B cell (primary cell): ENCODE results near the gene BTBD1. TPM values are rescaled to one million over a fixed set of nuclear protein-coding genes. Genes with fewer than 3 reads are reported as not detected.

Source experiments
- ATAC-seq: fragments of 200-7000 bp; cut with Tn5 transposase; one replicate; pipeline ENCODE4 v1.10.0; 2021; ENCODE audit warnings: low read depth, mild to moderate bottlenecking, moderate number of reproducible peaks, moderate library complexity
- CTCF ChIA-PET: fragments of 350-600 bp; sonication (Branson Sonifier 250); formaldehyde crosslinking; loops from one replicate; lab custom pipeline; 2021; ENCODE audit warnings: antibody characterized with exemption, inconsistent platforms; lab: Charles Lee
- POLR2A ChIA-PET: fragments of 350-600 bp; sonication (Branson Sonifier 250); formaldehyde crosslinking; loops from one replicate; lab custom pipeline; 2021; ENCODE audit warnings: antibody characterized with exemption; lab: Charles Lee
- DNase-seq: peaks from one replicate; pipeline ENCODE4 v3.0.0; 2013
- H2AFZ ChIP-seq: 2 replicates; pipeline ENCODE4 v1.6.1; 2012; ENCODE audit warnings: mild to moderate bottlenecking, low read depth, low read length; ENCODE audit not compliant: insufficient read depth, poor library complexity, severe bottlenecking
- H3K27ac ChIP-seq, 2 donors: 1 replicate in 1 of 2; 2 replicates in 1 of 2; pipeline ENCODE4 v1.5.1; 2012 to 2013; ENCODE audit warnings: low read length in 2 of 2, mild to moderate bottlenecking in 2 of 2, moderate library complexity in 1 of 2
- H3K27me3 ChIP-seq, 4 experiments: fragments of 200-600 bp in 1 of 4; sonication (generic) in 1 of 4; replicated peaks in 1 of 4; 1 replicate in 2 of 4; 2 replicates in 2 of 4; pipeline versions ENCODE4 v1.6.1 to v1.7.0; 2013 to 2016; ENCODE audit warnings: low read length in 3 of 4, mild to moderate bottlenecking in 2 of 4, mixed read lengths in 1 of 4, moderate library complexity in 1 of 4; ENCODE audit not compliant: insufficient read depth in 4 of 4, control insufficient read depth in 3 of 4; ENCODE audit errors: control extremely low read depth in 1 of 4
- H3K36me3 ChIP-seq, 2 experiments: replicated peaks in 1 of 2; 1 replicate in 1 of 2; 2 replicates in 1 of 2; pipeline versions ENCODE4 v1.6.1 to v1.7.1; 2013; ENCODE audit warnings: low read length in 1 of 2; ENCODE audit not compliant: insufficient read depth in 2 of 2, control insufficient read depth in 1 of 2; ENCODE audit errors: control extremely low read depth in 1 of 2, extremely low read depth in 1 of 2
- H3K4me1 ChIP-seq, 2 donors: fragments of 200-600 bp in 1 of 2; sonication (generic) in 1 of 2; 1 replicate in 1 of 2; 2 replicates in 1 of 2; pipeline versions ENCODE4 v1.5.1 to v1.6.1; 2013 to 2017; ENCODE audit warnings: low read length in 2 of 2; ENCODE audit not compliant: control insufficient read depth in 2 of 2, insufficient read depth in 2 of 2
- H3K4me2 ChIP-seq: replicated peaks from 2 replicates; pipeline ENCODE3; 2012; ENCODE audit warnings: mild to moderate bottlenecking, low read depth, low read length; ENCODE audit not compliant: poor library complexity, severe bottlenecking
- H3K4me3 ChIP-seq, 5 experiments: fragments of 200-600 bp in 1 of 5; sonication (generic) in 1 of 5; 1 replicate in 3 of 5; 2 replicates in 2 of 5; pipeline versions ENCODE4 v1.5.1 to v1.7.0; 2011 to 2016; ENCODE audit warnings: low read length in 4 of 5, mild to moderate bottlenecking in 4 of 5, low read depth in 2 of 5, control low read depth in 1 of 5, moderate library complexity in 1 of 5; ENCODE audit not compliant: insufficient read depth in 1 of 5; ENCODE audit errors: control extremely low read depth in 1 of 5, extremely low read depth in 1 of 5
- H3K79me2 ChIP-seq: fragments of 200-600 bp; sonication (generic); one replicate; pipeline ENCODE4 v1.6.0; 2016; ENCODE audit warnings: low read length; ENCODE audit not compliant: control insufficient read depth, insufficient read depth
- H3K9ac ChIP-seq: fragments of 200-600 bp; sonication (generic); 2 replicates; pipeline ENCODE4 v1.6.1; 2017; ENCODE audit warnings: mild to moderate bottlenecking, low read length, moderate library complexity
- H3K9me3 ChIP-seq, 3 donors: one replicate each; pipeline versions ENCODE4 v1.6.1 to v1.7.1; 2013; ENCODE audit warnings: low read length in 2 of 3; ENCODE audit not compliant: control insufficient read depth in 2 of 3, insufficient read depth in 1 of 3; ENCODE audit errors: control extremely low read depth in 1 of 3
- H4K20me1 ChIP-seq: 2 replicates; pipeline ENCODE4 v1.6.0; 2012; ENCODE audit warnings: mild to moderate bottlenecking, low read length; ENCODE audit not compliant: insufficient read depth, control insufficient read depth, poor library complexity, severe bottlenecking
- H3K27ac Mint-ChIP-seq: one replicate; pipeline ENCODE4 v1.8.0; 2021; ENCODE audit warnings: mixed read lengths
- H3K27me3 Mint-ChIP-seq: one replicate; pipeline ENCODE4 v1.8.0; 2021; ENCODE audit warnings: mixed read lengths
- H3K4me1 Mint-ChIP-seq: one replicate; pipeline ENCODE4 v1.8.0; 2021; ENCODE audit warnings: mixed read lengths
- H3K4me3 Mint-ChIP-seq: one replicate; pipeline ENCODE4 v1.8.0; 2021; ENCODE audit warnings: mixed read lengths
- H3K9me3 Mint-ChIP-seq: one replicate; pipeline ENCODE4 v1.8.0; 2022; ENCODE audit warnings: mixed read lengths; ENCODE audit not compliant: insufficient read depth
- CTCF ChIP-seq: fragments of 200-600 bp; IDR thresholded peaks from one replicate; pipeline ENCODE4 v1.8.0; 2022; ENCODE audit warnings: antibody characterized with exemption, mild to moderate bottlenecking
- EZH2 ChIP-seq: IDR thresholded peaks from 2 replicates; pipeline ENCODE4 v1.6.1; 2012; ENCODE audit warnings: borderline replicate concordance, low read depth, mild to moderate bottlenecking, moderate library complexity, low read length; ENCODE audit not compliant: insufficient read depth, poor library complexity, severe bottlenecking
- WGBS: methylation state at CpG from one replicate; pipeline ENCODE4 v1.1.5; 2013; ENCODE audit warnings: missing lambda C conversion rate; ENCODE audit not compliant: insufficient coverage; 5-methylcytosine and 5-hydroxymethylcytosine counted together
- intact Hi-C: fragments of 100-400 bp; cut with micrococcal nuclease; formaldehyde crosslinking; loops from one replicate; pipeline ENCODE4 v1.10.0; 2022
- polyA plus RNA-seq: library from polyadenylated mRNA; depleted of rRNA; stranded (reverse); fragments of >200 nt; gene quantifications from 2 replicates; pipeline ENCODE4 v1.2.3, GENCODE V29; 2012
- total RNA-seq, 2 donors: library from RNA; stranded (reverse); fragments of 120-200 nt in 1 of 2; gene quantifications; 1 replicate in 1 of 2; 2 replicates in 1 of 2; pipeline versions ENCODE4 v1.2.3 to v1.2.4, GENCODE V29; 2013 to 2022

The BTBD1 gene
- total and polyA plus RNA-seq, 2 donors (not counting 1 experiment from before 2014, with no cell fraction given), result 20.7 to 47.5 TPM

GRCh38 chr15:83061680-83062079, 5.4 kb downstream of the BTBD1 start:
- ATAC-seq (no peak), DNase-seq (no peak)
- H3K4me3 ChIP-seq, result no peak overlapping the region
- H3K79me2 ChIP-seq, result peaks cover 99% of the 10 kb centered on the region
- peaks cover 42 to 48% of the 10 kb centered on the region in 2 donors for H3K4me1 ChIP-seq
- no peaks in the 10 kb centered on the region for H3K9me3 Mint-ChIP-seq
- no peak overlapping the region for H3K27ac Mint-ChIP-seq
- no peak overlapping the region for H2AFZ ChIP-seq
- H3K4me2 ChIP-seq, result peak overlapping the region; percentile 90
- intact Hi-C loops, result no loop called here
- H3K27me3 ChIP-seq, result no peaks in the 10 kb centered on the region
- H3K4me3 Mint-ChIP-seq, result no peak overlapping the region
- H3K9ac ChIP-seq, result no peak overlapping the region
- peaks cover 14% of the 10 kb centered on the region for H3K4me1 Mint-ChIP-seq
- H3K27ac ChIP-seq, result peak overlapping the region in 1 of 2 donors; percentile 84
- no peaks in the 10 kb centered on the region for H3K9me3 ChIP-seq
- no peaks in the 10 kb centered on the region for H3K27me3 Mint-ChIP-seq
- no CpG with 5 or more reads among the region's 2 CpGs for WGBS
- ChIA-PET POLR2A (no interaction called here), CTCF (interaction anchor here (1.0 kb wide), 1 partner anchor 251 kb away, joined by 3 read pairs; no protein-coding TSS in a partner anchor)
- peaks cover 5 to 15% of the 10 kb centered on the region in 2 experiments for H3K36me3 ChIP-seq
- TF ChIP-seq EZH2 (no peak), CTCF (no peak)
- H4K20me1 ChIP-seq, result peaks cover 79% of the 10 kb centered on the region

- Histone ChIP-seq H3K27me3 (no peaks in the 10 kb centered on the region), H3K9me3 (no peaks in the 10 kb centered on the region), H3K27ac (no peak overlapping the region), H3K36me3 (peaks cover 11 to 42% of the 10 kb centered on the region in 2 experiments), H2AFZ (no peak overlapping the region), H3K4me2 (no peak overlapping the region), H3K9ac (no peak overlapping the region), H3K4me3 (no peak overlapping the region), H4K20me1 (peaks cover 70% of the 10 kb centered on the region), H3K4me1 (peaks cover 15 to 18% of the 10 kb centered on the region in 2 donors), H3K79me2 (peaks cover 94% of the 10 kb centered on the region)
- ChIA-PET CTCF (no interaction called here), POLR2A (no interaction called here)
- ATAC-seq, result no peak
- WGBS, result 100% methylated on average over 6 of the region's 7 CpGs
- no peak for TF ChIP-seq EZH2
- no peak for TF ChIP-seq CTCF
- intact Hi-C loops, result no loop called here
- Mint-ChIP-seq H3K27me3 (no peaks in the 10 kb centered on the region), H3K27ac (no peak overlapping the region), H3K9me3 (no peaks in the 10 kb centered on the region), H3K4me3 (no peak overlapping the region), H3K4me1 (peaks cover 13% of the 10 kb centered on the region)
- DNase-seq, result no peak
These were observed 9.2 kb downstream of the BTBD1 start for GRCh38 chr15:83057696-83058376.
